ENCODE data around the gene ISX.

Gene ISX

GRCh38 chr22:35053060-35053835 is 12.7 kb upstream of the ISX start:
- DNase-seq (ENCODE audit: low read depth in 3 of 3), result no peak

GRCh38 chr22:35054064-35054463 is 11.9 kb upstream of the ISX start:
- no peak for DNase-seq (ENCODE audit: low read depth in 3 of 3)

GRCh38 chr22:35056486-35056885 is 9.5 kb upstream of the ISX start:
- DNase-seq (ENCODE audit: low read depth in 3 of 3), result no peak

- no peak for DNase-seq (ENCODE audit: low read depth in 3 of 3)
These were observed 8.8 kb upstream of the ISX start for GRCh38 chr22:35057155-35057554.

GRCh38 chr22:35059632-35060031 is 6.3 kb upstream of the ISX start:
- DNase-seq (ENCODE audit: low read depth in 3 of 3), result no peak

- no peak for DNase-seq (ENCODE audit: low read depth in 3 of 3)
These were observed 1.3 kb upstream of the ISX start for GRCh38 chr22:35064664-35065063.

GRCh38 chr22:35065183-35065582 is 775 bp upstream of the ISX start:
- DNase-seq (ENCODE audit: low read depth in 3 of 3), result no peak

- no peak for DNase-seq (ENCODE audit: low read depth in 3 of 3)
These were observed 810 bp downstream of the ISX start for GRCh38 chr22:35066768-35067167.

- DNase-seq (ENCODE audit: low read depth in 3 of 3), result no peak
These were observed 3.6 kb downstream of the ISX start for GRCh38 chr22:35069541-35069940.

- DNase-seq (ENCODE audit: low read depth in 3 of 3), result no peak
These were observed 4.6 kb downstream of the ISX start for GRCh38 chr22:35070451-35071093.

GRCh38 chr22:35071784-35072183 is 5.8 kb downstream of the ISX start:
- no peak for DNase-seq (ENCODE audit: low read depth in 3 of 3)

- no peak for DNase-seq (ENCODE audit: low read depth in 3 of 3)
These were observed 7.0 kb downstream of the ISX start for GRCh38 chr22:35072925-35073324.

GRCh38 chr22:35074583-35074982 is 8.6 kb downstream of the ISX start:
- DNase-seq (ENCODE audit: low read depth in 3 of 3), result no peak

GRCh38 chr22:35076630-35077029 is 10.7 kb downstream of the ISX start:
- no peak for DNase-seq (ENCODE audit: low read depth in 3 of 3)

GRCh38 chr22:35085621-35086020 is 19.7 kb downstream of the ISX start:
- DNase-seq (ENCODE audit: low read depth in 3 of 3), result no peak

- no peak for DNase-seq (ENCODE audit: low read depth in 3 of 3)
These were observed 23.2 kb downstream of the ISX start for GRCh38 chr22:35089139-35089538.

GRCh38 chr22:35092406-35092805 is 26.4 kb downstream of the ISX start:
- no peak for DNase-seq (ENCODE audit: low read depth in 3 of 3)

GRCh38 chr22:35098921-35099320 is 33.0 kb downstream of the ISX start:
- no peak for DNase-seq (ENCODE audit: low read depth in 3 of 3)

GRCh38 chr22:35099883-35100282 is 33.9 kb downstream of the ISX start:
- DNase-seq (ENCODE audit: low read depth in 3 of 3), result no peak

- no peak for DNase-seq (ENCODE audit: low read depth in 3 of 3)
These were observed 36.7 kb downstream of the ISX start for GRCh38 chr22:35102663-35103062.

GRCh38 chr22:35103761-35104160 is 37.8 kb downstream of the ISX start:
- DNase-seq (ENCODE audit: low read depth in 3 of 3), result no peak

GRCh38 chr22:35104491-35104890 is 38.5 kb downstream of the ISX start:
- no peak for DNase-seq (ENCODE audit: low read depth in 3 of 3)

GRCh38 chr22:35109616-35110015 is 43.7 kb downstream of the ISX start:
- no peak for DNase-seq (ENCODE audit: low read depth in 3 of 3)

- DNase-seq (ENCODE audit: low read depth in 3 of 3), result no peak
These were observed 45.3 kb downstream of the ISX start for GRCh38 chr22:35111244-35111643.

Measured in stimulated activated CD4-positive, alpha-beta T cell treated with anti-CD3 and anti-CD28 coated beads, TNF-alpha, amount 100 ng/mL, for 48 hours (primary cell).